H9 (cell line): ENCODE results near the gene ZDHHC15. TPM values are rescaled to one million over a fixed set of nuclear protein-coding genes. Genes with fewer than 3 reads are reported as not detected.
"Not testable (repeated sequence)": the region's sequence is repeated elsewhere in the genome, so short reads cannot be mapped to it uniquely, and the experiment has no call there.

Source experiments
- DNase-seq: peaks from one replicate; pipeline ENCODE4 v3.0.0-alpha.2; 2017
- H2AFZ ChIP-seq: one replicate; pipeline ENCODE4 v1.6.1; 2013; ENCODE audit warnings: mild to moderate bottlenecking, low read length, control low read depth, moderate library complexity
- H2AK5ac ChIP-seq: 2 replicates; pipeline ENCODE4 v1.6.1; 2013; ENCODE audit warnings: low read length, control low read depth, mixed read lengths; ENCODE audit not compliant: insufficient read length
- H2BK120ac ChIP-seq: one replicate; pipeline ENCODE4 v1.6.1; 2013; ENCODE audit warnings: low read depth, mild to moderate bottlenecking, low read length, control low read depth, inconsistent platforms; ENCODE audit not compliant: poor library complexity, severe bottlenecking
- H2BK12ac ChIP-seq: 2 replicates; pipeline ENCODE4 v1.6.1; 2013; ENCODE audit warnings: low read length, control low read depth, mixed read lengths, low read depth; ENCODE audit not compliant: insufficient read length
- H2BK15ac ChIP-seq: 2 replicates; pipeline ENCODE4 v1.6.1; 2013; ENCODE audit warnings: low read depth, low read length, control low read depth
- H2BK20ac ChIP-seq: one replicate; pipeline ENCODE4 v1.6.1; 2013; ENCODE audit warnings: low read depth, mild to moderate bottlenecking, low read length, control low read depth, inconsistent platforms; ENCODE audit not compliant: poor library complexity, severe bottlenecking
- H2BK5ac ChIP-seq: 2 replicates; pipeline ENCODE4 v1.6.1; 2013; ENCODE audit warnings: low read length, control low read depth, mixed read lengths; ENCODE audit not compliant: insufficient read length
- H3K14ac ChIP-seq: 2 replicates; pipeline ENCODE4 v1.6.1; 2013; ENCODE audit warnings: low read length, control low read depth; ENCODE audit not compliant: insufficient read depth
- H3K18ac ChIP-seq: 2 replicates; pipeline ENCODE4 v1.6.1; 2013; ENCODE audit warnings: low read depth, mild to moderate bottlenecking, mixed read lengths, low read length, control low read depth; ENCODE audit not compliant: insufficient read length
- H3K23ac ChIP-seq: 2 replicates; pipeline ENCODE4 v1.6.1; 2013; ENCODE audit warnings: low read length, control low read depth, mixed read lengths, low read depth; ENCODE audit not compliant: insufficient read length
- H3K23me2 ChIP-seq: 2 replicates; pipeline ENCODE4 v1.6.1; 2013; ENCODE audit warnings: low read depth, mild to moderate bottlenecking, mixed read lengths, low read length, control low read depth; ENCODE audit not compliant: insufficient read length, poor library complexity, severe bottlenecking
- H3K27ac ChIP-seq: 2 replicates; pipeline ENCODE4 v1.5.1; 2013; ENCODE audit warnings: low read length, control low read depth, mixed read lengths, low read depth; ENCODE audit not compliant: insufficient read length
- H3K27me3 ChIP-seq: 2 replicates; pipeline ENCODE4 v1.6.1; 2013; ENCODE audit warnings: low read length, control low read depth, inconsistent platforms; ENCODE audit not compliant: insufficient read depth
- H3K4ac ChIP-seq: 2 replicates; pipeline ENCODE4 v1.6.1; 2013; ENCODE audit warnings: low read depth, mild to moderate bottlenecking, control low read depth, inconsistent platforms, low read length, moderate library complexity
- H3K4me1 ChIP-seq: 2 replicates; pipeline ENCODE4 v1.6.1; 2013; ENCODE audit warnings: low read length, control low read depth, inconsistent platforms; ENCODE audit not compliant: insufficient read depth
- H3K4me2 ChIP-seq: 2 replicates; pipeline ENCODE4 v1.6.1; 2013; ENCODE audit warnings: low read length, control low read depth, mixed read lengths; ENCODE audit not compliant: insufficient read length, insufficient read depth
- H3K56ac ChIP-seq: 2 replicates; pipeline ENCODE4 v1.6.1; 2013; ENCODE audit warnings: low read depth, mild to moderate bottlenecking, mixed read lengths, low read length, control low read depth; ENCODE audit not compliant: insufficient read length
- H3K79me1 ChIP-seq: 2 replicates; pipeline ENCODE4 v1.6.1; 2013; ENCODE audit warnings: low read depth, mild to moderate bottlenecking, moderate library complexity, low read length, control low read depth, inconsistent platforms; ENCODE audit not compliant: insufficient read depth, poor library complexity, severe bottlenecking
- H3K79me2 ChIP-seq: 2 replicates; pipeline ENCODE4 v1.6.1; 2013; ENCODE audit warnings: low read length, control low read depth, inconsistent platforms; ENCODE audit not compliant: insufficient read depth
- H3K9ac ChIP-seq: 2 replicates; pipeline ENCODE4 v1.6.1; 2013; ENCODE audit warnings: low read length, control low read depth, mixed read lengths; ENCODE audit not compliant: insufficient read length; ENCODE audit errors: extremely low read depth
- H3K9me3 ChIP-seq: one replicate; pipeline ENCODE4 v1.6.1; 2013; ENCODE audit warnings: low read depth, low read length, inconsistent platforms; ENCODE audit not compliant: control insufficient read depth
- H3T11ph ChIP-seq: one replicate; pipeline ENCODE4 v1.6.1; 2013; ENCODE audit warnings: mild to moderate bottlenecking, low read length, control low read depth, inconsistent platforms
- H4K20me1 ChIP-seq: one replicate; pipeline ENCODE4 v1.6.1; 2013; ENCODE audit not compliant: control insufficient read depth, insufficient read length, insufficient read depth
- H4K5ac ChIP-seq: 2 replicates; pipeline ENCODE4 v1.6.1; 2013; ENCODE audit warnings: low read depth, mild to moderate bottlenecking, mixed read lengths, low read length, control low read depth; ENCODE audit not compliant: insufficient read length
- H4K8ac ChIP-seq: replicated peaks from 2 replicates; pipeline ENCODE4 v1.6.1; 2013; ENCODE audit warnings: low read length, control low read depth, mixed read lengths, low read depth; ENCODE audit not compliant: insufficient read length
- H4K91ac ChIP-seq: 2 replicates; pipeline ENCODE4 v1.6.1; 2013; ENCODE audit warnings: low read depth, mild to moderate bottlenecking, moderate library complexity, mixed read lengths, low read length, control low read depth; ENCODE audit not compliant: insufficient read length
- H3K27ac Mint-ChIP-seq, 3 experiments: 2 replicates in 2 of 3; 3 replicates in 1 of 3; pipeline ENCODE4 v1.8.0; 2020 to 2021; ENCODE audit warnings: mixed read lengths in 3 of 3, mild to moderate bottlenecking in 1 of 3, moderate library complexity in 1 of 3
- H3K27me3 Mint-ChIP-seq: 2 replicates; pipeline ENCODE4 v1.8.0; 2021; ENCODE audit warnings: low read depth, mild to moderate bottlenecking, moderate library complexity, mixed read lengths
- H3K36me3 Mint-ChIP-seq, 3 experiments: 2 replicates in 2 of 3; 3 replicates in 1 of 3; pipeline ENCODE4 v1.8.0; 2020 to 2021; ENCODE audit warnings: low read depth in 3 of 3, mixed read lengths in 3 of 3; ENCODE audit not compliant: insufficient read depth in 1 of 3
- H3K4me1 Mint-ChIP-seq, 2 experiments: 2 replicates each; pipeline ENCODE4 v1.8.0; 2020; ENCODE audit warnings: mixed read lengths in 2 of 2
- H3K4me3 Mint-ChIP-seq, 2 experiments: 2 replicates in 1 of 2; 3 replicates in 1 of 2; pipeline ENCODE4 v1.8.0; 2020 to 2021; ENCODE audit warnings: mild to moderate bottlenecking in 2 of 2, mixed read lengths in 2 of 2, moderate library complexity in 1 of 2
- H3K9me3 Mint-ChIP-seq, 2 experiments: 2 replicates in 1 of 2; 3 replicates in 1 of 2; pipeline ENCODE4 v1.8.0; 2020; ENCODE audit warnings: mild to moderate bottlenecking in 2 of 2, mixed read lengths in 2 of 2, moderate library complexity in 1 of 2
- CTCF ChIP-seq: fragments of 200-600 bp; sonication (generic); conservative IDR thresholded peaks from 3 replicates; pipeline ENCODE4 v1.8.0; 2021; ENCODE audit warnings: antibody characterized with exemption, mild to moderate bottlenecking
- WGBS: extraction: QIAGEN DNeasy Blood & Tissue Kit; methylation state at CpG from one replicate; pipeline ENCODE4 v1.1.7; 2013; ENCODE audit warnings: missing lambda C conversion rate, low lambda C conversion rate, mixed read lengths; ENCODE audit not compliant: insufficient read length; ENCODE audit errors: extremely low coverage; 5-methylcytosine and 5-hydroxymethylcytosine counted together
- total RNA-seq: library from RNA; stranded (reverse); gene quantifications from 2 replicates; pipeline ENCODE4 v1.2.1, GENCODE V29; 2021

ZDHHC15 gene
- total RNA-seq, 1 experiment from 2014 or later: 2.7 TPM

- Histone ChIP-seq H2AFZ (no peak overlapping the region), H3K18ac (no peak overlapping the region), H2BK20ac (no peak overlapping the region), H3K27me3 (no peaks in the 10 kb centered on the region), H2BK5ac (no peak overlapping the region), H3K27ac (no peak overlapping the region), H3K4me1 (no peaks in the 10 kb centered on the region), H4K20me1 (no peaks in the 10 kb centered on the region), H2BK15ac (no peak overlapping the region), H3K56ac (no peak overlapping the region), H2AK5ac (no peak overlapping the region), H4K5ac (no peak overlapping the region), H3T11ph (no peak overlapping the region), H3K23ac (no peak overlapping the region), H3K9me3 (peaks cover 34% of the 10 kb centered on the region), H4K91ac (no peak overlapping the region), H3K23me2 (no peaks in the 10 kb centered on the region), H2BK12ac (no peak overlapping the region), H3K79me2 (no peaks in the 10 kb centered on the region), H3K4me2 (no peak overlapping the region), H4K8ac (no peak overlapping the region), H3K79me1 (no peaks in the 10 kb centered on the region), H3K4ac (no peak overlapping the region), H3K9ac (no peak overlapping the region), H3K14ac (no peak overlapping the region), H2BK120ac (no peak overlapping the region)
- H3K27me3 Mint-ChIP-seq: no peaks in the 10 kb centered on the region
- DNase-seq: no peak
- no peak overlapping the region for H3K4me3 Mint-ChIP-seq
- WGBS: no CpG with 5 or more reads among the region's 19 CpGs
- TF ChIP-seq CTCF: no peak
- peaks cover 73 to 86% of the 10 kb centered on the region in 2 experiments for H3K9me3 Mint-ChIP-seq
- H3K36me3 Mint-ChIP-seq: peaks cover 42 to 57% (median 54%) of the 10 kb centered on the region in 3 experiments
- no peaks in the 10 kb centered on the region for H3K4me1 Mint-ChIP-seq
- H3K27ac Mint-ChIP-seq: no peak overlapping the region
Observed at GRCh38 chrX:75335127-75335458, 187.7 kb downstream of the ZDHHC15 start.

- Mint-ChIP-seq H3K9me3 (peaks cover 75 to 87% of the 10 kb centered on the region in 2 experiments), H3K36me3 (peaks cover 47 to 63% (median 59%) of the 10 kb centered on the region in 3 experiments)
- H3K4me2 ChIP-seq, H3K79me2 ChIP-seq, H4K91ac ChIP-seq, H4K5ac ChIP-seq, H3K23ac ChIP-seq, H3K27me3 ChIP-seq, H3K27ac ChIP-seq, H2BK120ac ChIP-seq, DNase-seq, H3K4ac ChIP-seq, H4K8ac ChIP-seq, H3K14ac ChIP-seq, H3K27me3 Mint-ChIP-seq, H3K56ac ChIP-seq, H3K4me1 ChIP-seq, H3K23me2 ChIP-seq, H3K9ac ChIP-seq, H3K18ac ChIP-seq, H2AK5ac ChIP-seq, H2BK12ac ChIP-seq, H2AFZ ChIP-seq, H4K20me1 ChIP-seq, H2BK20ac ChIP-seq, H2BK5ac ChIP-seq, H3K79me1 ChIP-seq, H3K27ac Mint-ChIP-seq, H3K4me3 Mint-ChIP-seq, H3K4me1 Mint-ChIP-seq, H2BK15ac ChIP-seq, H3T11ph ChIP-seq: not testable (repeated sequence)
- no CpG with 5 or more reads among the region's 41 CpGs for WGBS
- peaks cover 37% of the 10 kb centered on the region for H3K9me3 ChIP-seq
Observed at GRCh38 chrX:75334407-75335126, 188.3 kb downstream of the ZDHHC15 start.
